ENCODE results near the gene SIPA1L2.

SIPA1L2 gene

GRCh38 chr1:232673256-232673655, 43.3 kb upstream of the SIPA1L2 start:
- H3K4me3 ChIP-seq (ENCODE audit: low read depth, low read length) = no peak overlapping the region
- in situ Hi-C loops (cut with HindIII; ENCODE audit: low pct_ligation_motif_present, low sequenced_read_pairs) = no loop called here

GRCh38 chr1:232669981-232670747, 40.2 kb upstream of the SIPA1L2 start:
- peak; percentile 78 for DNase-seq
- in situ Hi-C loops (cut with HindIII; ENCODE audit: low pct_ligation_motif_present, low sequenced_read_pairs) = no loop called here
- no peaks in the 10 kb centered on the region for H3K27me3 ChIP-seq (replicated peaks)
- no peaks in the 10 kb centered on the region for H3K36me3 ChIP-seq (replicated peaks)
- no peak overlapping the region for H3K27ac ChIP-seq
- H3K4me3 ChIP-seq (ENCODE audit: low read depth, low read length) = no peak overlapping the region
- no peak for TF ChIP-seq CTCF (IDR thresholded peaks at IDR 0.05; ENCODE audit: low read depth, low read length, missing control alignments)

More at GRCh38 chr1:232673256-232673655, 43.3 kb upstream of the SIPA1L2 start:
- Histone ChIP-seq H3K27me3 (replicated peaks) (no peaks in the 10 kb centered on the region), H3K36me3 (replicated peaks) (no peaks in the 10 kb centered on the region), H3K27ac (no peak overlapping the region)
- TF ChIP-seq CTCF (IDR thresholded peaks at IDR 0.05; ENCODE audit: low read depth, low read length, missing control alignments) = no peak
- DNase-seq = no peak

GRCh38 chr1:232667778-232668165, 37.8 kb upstream of the SIPA1L2 start:
- Histone ChIP-seq H3K27me3 (replicated peaks) (no peaks in the 10 kb centered on the region), H3K4me3 (ENCODE audit: low read depth, low read length) (no peak overlapping the region), H3K27ac (no peak overlapping the region), H3K36me3 (replicated peaks) (no peaks in the 10 kb centered on the region)
- in situ Hi-C loops (cut with HindIII; ENCODE audit: low pct_ligation_motif_present, low sequenced_read_pairs) = no loop called here
- DNase-seq = no peak
- no peak for TF ChIP-seq CTCF (IDR thresholded peaks at IDR 0.05; ENCODE audit: low read depth, low read length, missing control alignments)

- Histone ChIP-seq H3K27me3 (replicated peaks) (no peaks in the 10 kb centered on the region), H3K36me3 (replicated peaks) (no peaks in the 10 kb centered on the region), H3K27ac (no peak overlapping the region), H3K4me3 (ENCODE audit: low read depth, low read length) (no peak overlapping the region)
- no peak for TF ChIP-seq CTCF (IDR thresholded peaks at IDR 0.05; ENCODE audit: low read depth, low read length, missing control alignments)
- DNase-seq = no peak
- in situ Hi-C loops (cut with HindIII; ENCODE audit: low pct_ligation_motif_present, low sequenced_read_pairs) = no loop called here
Observed at GRCh38 chr1:232667094-232667777, 37.3 kb upstream of the SIPA1L2 start.

GRCh38 chr1:232664844-232665777, 35.2 kb upstream of the SIPA1L2 start:
- in situ Hi-C loops (cut with HindIII; ENCODE audit: low pct_ligation_motif_present, low sequenced_read_pairs) = no loop called here
- H3K36me3 ChIP-seq (replicated peaks) = no peaks in the 10 kb centered on the region

More at GRCh38 chr1:232664844-232665777, 35.2 kb upstream of the SIPA1L2 start:
- DNase-seq = no peak
- peaks cover 2% of the 10 kb centered on the region for H3K27me3 ChIP-seq (replicated peaks)
- H3K4me3 ChIP-seq (ENCODE audit: low read depth, low read length) = no peak overlapping the region
- no peak for TF ChIP-seq CTCF (IDR thresholded peaks at IDR 0.05; ENCODE audit: low read depth, low read length, missing control alignments)
- H3K27ac ChIP-seq = no peak overlapping the region
